IPS-11a (cell line): ENCODE results near the gene PDLIM5.
"Not testable (repeated sequence)": the region's sequence is repeated elsewhere in the genome, so short reads cannot be mapped to it uniquely, and the experiment has no call there.

Experiments used
- H3K4me3 ChIP-seq: one replicate; pipeline ENCODE4 v1.5.1; 2013; ENCODE audit warnings: low read depth, low read length, control low read depth

Gene PDLIM5

GRCh38 chr4:94639298-94639697 is 187.6 kb downstream of the PDLIM5 start:
- H3K4me3 ChIP-seq: no peak overlapping the region

- no peak overlapping the region for H3K4me3 ChIP-seq
These were observed 188.4 kb downstream of the PDLIM5 start for GRCh38 chr4:94640151-94640550.

GRCh38 chr4:94641702-94642560 is 190.2 kb downstream of the PDLIM5 start:
- H3K4me3 ChIP-seq: no peak overlapping the region

GRCh38 chr4:94642561-94642866 is 190.8 kb downstream of the PDLIM5 start:
- H3K4me3 ChIP-seq: no peak overlapping the region

GRCh38 chr4:94648699-94649098 is 197.0 kb downstream of the PDLIM5 start:
- H3K4me3 ChIP-seq: no peak overlapping the region

- no peak overlapping the region for H3K4me3 ChIP-seq
These were observed 197.8 kb downstream of the PDLIM5 start for GRCh38 chr4:94649381-94650133.

- no peak overlapping the region for H3K4me3 ChIP-seq
These were observed 198.4 kb downstream of the PDLIM5 start for GRCh38 chr4:94650134-94650495.

GRCh38 chr4:94650690-94651089 is 198.9 kb downstream of the PDLIM5 start:
- no peak overlapping the region for H3K4me3 ChIP-seq

- H3K4me3 ChIP-seq: no peak overlapping the region
These were observed 201.4 kb downstream of the PDLIM5 start for GRCh38 chr4:94653095-94653649.

- H3K4me3 ChIP-seq: no peak overlapping the region
These were observed 202.4 kb downstream of the PDLIM5 start for GRCh38 chr4:94653984-94654609.

- no peak overlapping the region for H3K4me3 ChIP-seq
These were observed 203.0 kb downstream of the PDLIM5 start for GRCh38 chr4:94654714-94655113.

GRCh38 chr4:94660614-94661013 is 208.9 kb downstream of the PDLIM5 start:
- no peak overlapping the region for H3K4me3 ChIP-seq

- not testable (repeated sequence) for H3K4me3 ChIP-seq
These were observed 213.3 kb downstream of the PDLIM5 start for GRCh38 chr4:94665021-94665420.

- no peak overlapping the region for H3K4me3 ChIP-seq
These were observed 214.0 kb downstream of the PDLIM5 start for GRCh38 chr4:94665500-94666404.

- no peak overlapping the region for H3K4me3 ChIP-seq
These were observed 217.0 kb downstream of the PDLIM5 start for GRCh38 chr4:94668724-94669123.

- H3K4me3 ChIP-seq: no peak overlapping the region
These were observed 218.2 kb downstream of the PDLIM5 start for GRCh38 chr4:94669672-94670664.

GRCh38 chr4:94671113-94671512 is 219.4 kb downstream of the PDLIM5 start:
- no peak overlapping the region for H3K4me3 ChIP-seq

GRCh38 chr4:94673961-94674360 is 222.2 kb downstream of the PDLIM5 start:
- no peak overlapping the region for H3K4me3 ChIP-seq

- no peak overlapping the region for H3K4me3 ChIP-seq
These were observed 225.2 kb downstream of the PDLIM5 start for GRCh38 chr4:94676970-94677369.
